Embryonic facial prominence (tissue), 1 donor: Measurements from ENCODE around the gene DNAJC21.

Source experiments
- DNase-seq: peaks from one replicate; pipeline ENCODE4 v3.0.0-alpha.2; 2016; ENCODE audit errors: extremely low spot score

The DNAJC21 gene

GRCh38 chr5:34977934-34978613 is 48.7 kb downstream of the DNAJC21 start:
- DNase-seq = no peak

GRCh38 chr5:34978681-34979080 is 49.3 kb downstream of the DNAJC21 start:
- DNase-seq = no peak

GRCh38 chr5:34982823-34983222 is 53.5 kb downstream of the DNAJC21 start:
- DNase-seq = no peak

- DNase-seq = no peak
Observed at GRCh38 chr5:34986965-34987364, 57.6 kb downstream of the DNAJC21 start.

GRCh38 chr5:34991486-34992238 is 62.3 kb downstream of the DNAJC21 start:
- no peak for DNase-seq

- DNase-seq = no peak
Observed at GRCh38 chr5:34993951-34994350, 64.6 kb downstream of the DNAJC21 start.

- no peak for DNase-seq
Observed at GRCh38 chr5:34996261-34996660, 66.9 kb downstream of the DNAJC21 start.

- DNase-seq = no peak
Observed at GRCh38 chr5:34998058-34998789, 68.9 kb downstream of the DNAJC21 start.

GRCh38 chr5:35001842-35002241 is 72.5 kb downstream of the DNAJC21 start:
- no peak for DNase-seq

GRCh38 chr5:35002459-35002858 is 73.1 kb downstream of the DNAJC21 start:
- no peak for DNase-seq

GRCh38 chr5:35003018-35003957 is 73.9 kb downstream of the DNAJC21 start:
- no peak for DNase-seq

- no peak for DNase-seq
Observed at GRCh38 chr5:35004200-35004599, 74.8 kb downstream of the DNAJC21 start.

GRCh38 chr5:35004771-35005170 is 75.4 kb downstream of the DNAJC21 start:
- no peak for DNase-seq
